A673 (cell line): ENCODE measurements around the gene ALOXE3.

Source experiments
- CTCF ChIP-seq: fragments of 300-800, 200-600 bp; sonication (generic); conservative IDR thresholded peaks from 2 replicates; pipeline ENCODE4 v1.5.1; 2017; ENCODE audit warnings: low read depth, mild to moderate bottlenecking, antibody characterized with exemption, low read length, moderate library complexity, mixed read lengths
- EZH2 ChIP-seq: fragments of 200-600 bp; sonication (generic); IDR thresholded peaks from 2 replicates; pipeline ENCODE4 v1.6.1; 2017; ENCODE audit warnings: borderline replicate concordance, low read depth, mild to moderate bottlenecking, mixed read lengths, antibody characterized with exemption, low read length; ENCODE audit not compliant: poor library complexity, severe bottlenecking

- TF ChIP-seq CTCF (no peak), EZH2 (no peak)
Observed at GRCh38 chr17:8046929-8047768, 71.2 kb downstream of the ALOXE3 start.
